ENCODE data around the gene OSBPL10. TPM values are rescaled to one million over a fixed set of nuclear protein-coding genes. Genes with fewer than 3 reads are reported as not detected.

The OSBPL10 gene
- total RNA-seq, 1 donor = 29.0 TPM

DNA sequence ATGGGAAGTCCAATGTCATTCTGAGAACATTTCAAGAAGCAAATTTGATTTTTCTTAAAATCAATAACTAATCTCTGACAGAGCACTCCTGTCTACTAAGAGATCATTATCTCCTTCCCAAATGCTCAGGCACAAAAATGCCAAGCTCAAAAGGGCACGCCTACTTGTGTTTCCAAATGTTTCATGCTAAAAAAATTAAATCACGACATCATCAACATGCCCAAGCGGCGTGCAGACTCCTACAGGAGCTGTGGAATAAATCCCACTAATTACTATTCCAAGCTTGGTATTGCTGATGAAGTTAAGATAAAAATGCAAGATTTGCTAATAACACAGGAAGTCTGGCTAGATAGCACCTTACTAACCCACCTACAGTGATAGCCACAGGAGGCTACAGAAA, 140.8 kb downstream of the OSBPL10 start:
- Histone ChIP-seq H3K4me2 (ENCODE audit: insufficient read depth, low read length) (no peak overlapping the region), H3K27me3 (ENCODE audit: insufficient read depth, low read length) (no peaks in the 10 kb centered on the region), H3K4me1 (ENCODE audit: insufficient read depth, low read length) (no peaks in the 10 kb centered on the region), H4K20me1 (ENCODE audit: insufficient read depth, low read length) (no peaks in the 10 kb centered on the region), H3K4me3 (ENCODE audit: insufficient read depth, low read length) (no peak overlapping the region), H3K27ac (ENCODE audit: low read depth, low read length) (no peak overlapping the region), H2AFZ (ENCODE audit: low read length) (no peak overlapping the region), H3K9me3 (ENCODE audit: low read depth, low read length) (no peaks in the 10 kb centered on the region), H3K79me2 (ENCODE audit: insufficient read depth, low read length) (no peaks in the 10 kb centered on the region), H3K36me3 (ENCODE audit: insufficient read depth, low read length) (no peaks in the 10 kb centered on the region)
- no peak for DNase-seq (ENCODE audit: insufficient read length, low spot score, missing footprints)
- TF ChIP-seq, protein P1, sequence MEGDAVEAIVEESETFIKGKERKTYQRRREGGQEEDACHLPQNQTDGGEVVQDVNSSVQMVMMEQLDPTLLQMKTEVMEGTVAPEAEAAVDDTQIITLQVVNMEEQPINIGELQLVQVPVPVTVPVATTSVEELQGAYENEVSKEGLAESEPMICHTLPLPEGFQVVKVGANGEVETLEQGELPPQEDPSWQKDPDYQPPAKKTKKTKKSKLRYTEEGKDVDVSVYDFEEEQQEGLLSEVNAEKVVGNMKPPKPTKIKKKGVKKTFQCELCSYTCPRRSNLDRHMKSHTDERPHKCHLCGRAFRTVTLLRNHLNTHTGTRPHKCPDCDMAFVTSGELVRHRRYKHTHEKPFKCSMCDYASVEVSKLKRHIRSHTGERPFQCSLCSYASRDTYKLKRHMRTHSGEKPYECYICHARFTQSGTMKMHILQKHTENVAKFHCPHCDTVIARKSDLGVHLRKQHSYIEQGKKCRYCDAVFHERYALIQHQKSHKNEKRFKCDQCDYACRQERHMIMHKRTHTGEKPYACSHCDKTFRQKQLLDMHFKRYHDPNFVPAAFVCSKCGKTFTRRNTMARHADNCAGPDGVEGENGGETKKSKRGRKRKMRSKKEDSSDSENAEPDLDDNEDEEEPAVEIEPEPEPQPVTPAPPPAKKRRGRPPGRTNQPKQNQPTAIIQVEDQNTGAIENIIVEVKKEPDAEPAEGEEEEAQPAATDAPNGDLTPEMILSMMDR (IDR thresholded peaks at IDR 0.05; ENCODE audit: extremely low read depth, low read depth, low read length) = no peak

DNA sequence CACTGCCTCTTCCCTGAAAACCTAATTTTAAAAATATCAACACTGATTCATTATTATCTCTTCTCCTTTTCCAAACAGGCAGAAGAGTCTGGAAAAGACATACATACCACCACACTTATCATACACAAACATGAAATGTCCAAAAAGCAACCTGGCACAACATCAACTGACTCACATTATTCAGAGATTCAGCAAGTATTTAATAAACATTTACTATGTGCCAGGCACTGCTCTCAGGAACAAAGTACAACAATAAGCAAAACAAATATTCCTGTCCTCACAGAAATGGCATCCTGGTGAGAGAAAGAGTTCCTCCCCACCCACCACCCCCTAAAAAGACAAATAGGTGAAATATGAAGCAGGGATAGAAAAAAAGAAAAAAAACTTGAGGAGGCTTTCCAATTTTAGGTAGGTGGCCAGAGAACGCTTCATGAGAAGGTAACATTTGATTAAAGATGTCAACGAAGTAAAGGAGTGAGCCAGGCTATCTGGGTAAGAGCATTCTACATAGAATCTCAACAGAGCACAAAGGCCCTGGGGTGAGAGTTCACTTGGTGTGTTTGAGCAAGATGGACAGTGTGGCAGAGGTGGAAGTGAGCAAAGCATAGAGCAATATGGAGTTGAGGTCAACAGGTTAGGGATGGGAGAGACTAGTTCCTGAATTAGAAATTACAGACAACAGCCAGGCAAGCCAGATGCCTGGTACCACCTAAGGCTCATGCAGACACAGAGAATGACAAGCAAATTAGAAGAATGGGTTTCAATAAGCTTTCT, 141.7 kb downstream of the OSBPL10 start:
- DNase-seq (ENCODE audit: insufficient read length, low spot score, missing footprints) = no peak
- H3K79me2 ChIP-seq (ENCODE audit: insufficient read depth, low read length) = no peaks in the 10 kb centered on the region
- H2AFZ ChIP-seq (ENCODE audit: low read length) = no peak overlapping the region
- H3K4me3 ChIP-seq (ENCODE audit: insufficient read depth, low read length) = no peak overlapping the region
- no peaks in the 10 kb centered on the region for H3K9me3 ChIP-seq (ENCODE audit: low read depth, low read length)
- no peaks in the 10 kb centered on the region for H4K20me1 ChIP-seq (ENCODE audit: insufficient read depth, low read length)
- no peaks in the 10 kb centered on the region for H3K27me3 ChIP-seq (ENCODE audit: insufficient read depth, low read length)
- no peaks in the 10 kb centered on the region for H3K36me3 ChIP-seq (ENCODE audit: insufficient read depth, low read length)
- TF ChIP-seq, protein P1 (IDR thresholded peaks at IDR 0.05; ENCODE audit: extremely low read depth, low read depth, low read length) = no peak
- H3K4me2 ChIP-seq (ENCODE audit: insufficient read depth, low read length) = no peak overlapping the region
- no peaks in the 10 kb centered on the region for H3K4me1 ChIP-seq (ENCODE audit: insufficient read depth, low read length)
- no peak overlapping the region for H3K27ac ChIP-seq (ENCODE audit: low read depth, low read length)

- DNase-seq (ENCODE audit: insufficient read length, low spot score, missing footprints) = no peak
- Histone ChIP-seq H2AFZ (ENCODE audit: low read length) (no peak overlapping the region), H3K9me3 (ENCODE audit: low read depth, low read length) (no peaks in the 10 kb centered on the region), H3K36me3 (ENCODE audit: insufficient read depth, low read length) (no peaks in the 10 kb centered on the region), H3K4me3 (ENCODE audit: insufficient read depth, low read length) (no peak overlapping the region), H4K20me1 (ENCODE audit: insufficient read depth, low read length) (no peaks in the 10 kb centered on the region), H3K4me2 (ENCODE audit: insufficient read depth, low read length) (no peak overlapping the region), H3K79me2 (ENCODE audit: insufficient read depth, low read length) (no peaks in the 10 kb centered on the region), H3K27ac (ENCODE audit: low read depth, low read length) (no peak overlapping the region), H3K27me3 (ENCODE audit: insufficient read depth, low read length) (no peaks in the 10 kb centered on the region), H3K4me1 (ENCODE audit: insufficient read depth, low read length) (no peaks in the 10 kb centered on the region)
- TF ChIP-seq, protein P1 (IDR thresholded peaks at IDR 0.05; ENCODE audit: extremely low read depth, low read depth, low read length) = no peak
Observed at GRCh38 chr3:31836131-31837075, 144.7 kb downstream of the OSBPL10 start.
